A673 (cell line): ENCODE measurements around the gene RBMS1. TPM values are rescaled to one million over a fixed set of nuclear protein-coding genes. Genes with fewer than 3 reads are reported as not detected.

Source experiments
- BruUV-seq: library from RNA; stranded (reverse); fragments of 400-500 nt; replicated peaks from 2 replicates; lab custom pipeline; 2021; lab: Mats Ljungman, UMichigan
- CTCF ChIA-PET: fragments of 300-600 bp; sonication (Branson Sonifier 250); formaldehyde crosslinking; loops from one replicate; lab custom pipeline; 2022; ENCODE audit warnings: antibody characterized with exemption; lab: Charles Lee
- POLR2A ChIA-PET: fragments of 300-600 bp; sonication (Branson Sonifier 250); formaldehyde crosslinking; loops from one replicate; lab custom pipeline; 2022; ENCODE audit warnings: antibody characterized with exemption; ENCODE audit not compliant: low non-redundant PET; lab: Charles Lee
- DNase-seq: peaks from one replicate; pipeline ENCODE4 v3.0.0-alpha.2; 2015; ENCODE audit warnings: low spot score
- H3K27ac ChIP-seq: fragments of 200-600 bp; sonication (generic); 2 replicates; pipeline ENCODE4 v1.5.1; 2016; ENCODE audit warnings: mixed run types, low read depth, mild to moderate bottlenecking, mixed read lengths, antibody characterized with exemption, low read length; ENCODE audit not compliant: poor library complexity, severe bottlenecking
- H3K27me3 ChIP-seq: fragments of 200-600 bp; sonication (generic); replicated peaks from 2 replicates; pipeline ENCODE4 v1.6.1; 2017; ENCODE audit warnings: mixed run types, low read depth, mild to moderate bottlenecking, mixed read lengths, antibody characterized with exemption, low read length; ENCODE audit not compliant: insufficient read depth, poor library complexity
- H3K36me3 ChIP-seq: fragments of 200-600 bp; sonication (generic); 2 replicates; pipeline ENCODE4 v1.6.1; 2016; ENCODE audit warnings: mixed run types, mild to moderate bottlenecking, mixed read lengths, antibody characterized with exemption, low read length; ENCODE audit not compliant: insufficient read depth, poor library complexity, severe bottlenecking
- H3K4me1 ChIP-seq: fragments of 200-600 bp; sonication (generic); 2 replicates; pipeline ENCODE4 v1.6.1; 2017; ENCODE audit warnings: mixed run types, mild to moderate bottlenecking, mixed read lengths, antibody characterized with exemption, low read length; ENCODE audit not compliant: insufficient read depth, poor library complexity, severe bottlenecking
- H3K4me3 ChIP-seq: fragments of 200-600 bp; sonication (generic); 2 replicates; pipeline ENCODE4 v1.5.1; 2016; ENCODE audit warnings: low read depth, mixed run types, mild to moderate bottlenecking, mixed read lengths, low read length; ENCODE audit not compliant: poor library complexity, severe bottlenecking
- H3K9me3 ChIP-seq: fragments of 200-600 bp; sonication (generic); 2 replicates; pipeline ENCODE4 v1.6.1; 2016; ENCODE audit warnings: mixed run types, low read depth, mild to moderate bottlenecking, mixed read lengths, antibody characterized with exemption, low read length; ENCODE audit not compliant: poor library complexity, severe bottlenecking
- CTCF ChIP-seq: fragments of 300-800, 200-600 bp; sonication (generic); conservative IDR thresholded peaks from 2 replicates; pipeline ENCODE4 v1.5.1; 2017; ENCODE audit warnings: low read depth, mild to moderate bottlenecking, antibody characterized with exemption, low read length, moderate library complexity, mixed read lengths
- EZH2 ChIP-seq: fragments of 200-600 bp; sonication (generic); IDR thresholded peaks from 2 replicates; pipeline ENCODE4 v1.6.1; 2017; ENCODE audit warnings: borderline replicate concordance, low read depth, mild to moderate bottlenecking, mixed read lengths, antibody characterized with exemption, low read length; ENCODE audit not compliant: poor library complexity, severe bottlenecking
- intact Hi-C: fragments of 100-400 bp; cut with micrococcal nuclease; formaldehyde crosslinking; loops from one replicate; pipeline ENCODE4 v1.10.0; 2022; ENCODE audit not compliant: unreplicated experiment
- total RNA-seq: library from RNA; stranded (reverse); gene quantifications from 2 replicates; pipeline ENCODE4 v1.2.3, GENCODE V29; 2021

The RBMS1 gene
- total RNA-seq, 1 experiment from 2014 or later = 84.9 TPM

- Histone ChIP-seq H3K36me3 (no peaks in the 10 kb centered on the region), H3K9me3 (no peaks in the 10 kb centered on the region), H3K4me1 (no peaks in the 10 kb centered on the region), H3K27ac (no peak overlapping the region), H3K4me3 (no peak overlapping the region), H3K27me3 (no peaks in the 10 kb centered on the region)
- CTCF ChIA-PET = no interaction called here
- BruUV-seq = no TSS peak
- no peak for DNase-seq
- POLR2A ChIA-PET = no interaction called here
- TF ChIP-seq CTCF (no peak), EZH2 (no peak)
- intact Hi-C loops = no loop called here
These were observed 235.2 kb downstream of the RBMS1 start for GRCh38 chr2:160258492-160258805.

GRCh38 chr2:160257743-160258491, 235.7 kb downstream of the RBMS1 start:
- Histone ChIP-seq H3K27ac (no peak overlapping the region), H3K36me3 (no peaks in the 10 kb centered on the region), H3K4me3 (no peak overlapping the region), H3K9me3 (no peaks in the 10 kb centered on the region), H3K27me3 (no peaks in the 10 kb centered on the region), H3K4me1 (no peaks in the 10 kb centered on the region)
- CTCF ChIA-PET = no interaction called here
- intact Hi-C loops = no loop called here
- no peak for DNase-seq
- TF ChIP-seq CTCF = no peak
- no peak for TF ChIP-seq EZH2
- POLR2A ChIA-PET = no interaction called here
- BruUV-seq = no TSS peak

- H3K4me1 ChIP-seq = no peaks in the 10 kb centered on the region
- DNase-seq = no peak
- ChIA-PET POLR2A (no interaction called here), CTCF (no interaction called here)
- no TSS peak for BruUV-seq
- no peak for TF ChIP-seq CTCF
- no peak for TF ChIP-seq EZH2
- H3K9me3 ChIP-seq = no peaks in the 10 kb centered on the region
- intact Hi-C loops = no loop called here
- no peak overlapping the region for H3K4me3 ChIP-seq
- H3K36me3 ChIP-seq = no peaks in the 10 kb centered on the region
- H3K27me3 ChIP-seq = no peaks in the 10 kb centered on the region
- no peak overlapping the region for H3K27ac ChIP-seq
These were observed 236.4 kb downstream of the RBMS1 start for GRCh38 chr2:160257041-160257742.
